DND-41 (cell line): ENCODE data around the gene SATB1.

ENCODE experiments used
- ATAC-seq: fragments of 200-7000 bp; cut with Tn5 transposase; 3 replicates; pipeline ENCODE4 v1.9.1; 2021; ENCODE audit warnings: low read depth; ENCODE audit not compliant: insufficient read depth
- DNase-seq: peaks from one replicate; pipeline ENCODE4 v3.0.0-alpha.2; 2020
- H2AFZ ChIP-seq: 2 replicates; pipeline ENCODE4 v1.6.0; 2012; ENCODE audit warnings: low read depth, low read length
- H3K27ac ChIP-seq: 2 replicates; pipeline ENCODE4 v1.5.1; 2012; ENCODE audit warnings: low read length, inconsistent platforms
- H3K27me3 ChIP-seq: fragments of 200-600 bp; sonication (generic); 2 replicates; pipeline ENCODE4 v1.6.0; 2012; ENCODE audit warnings: low read length, mild to moderate bottlenecking, inconsistent platforms; ENCODE audit not compliant: insufficient read depth, poor library complexity
- H3K36me3 ChIP-seq: 2 replicates; pipeline ENCODE4 v1.5.1; 2012; ENCODE audit warnings: low read length, inconsistent platforms; ENCODE audit not compliant: insufficient read depth
- H3K4me1 ChIP-seq: 2 replicates; pipeline ENCODE4 v1.5.1; 2012; ENCODE audit warnings: mild to moderate bottlenecking, low read length; ENCODE audit not compliant: insufficient read depth
- H3K4me2 ChIP-seq: 2 replicates; pipeline ENCODE4 v1.6.0; 2012; ENCODE audit warnings: mild to moderate bottlenecking, moderate library complexity, low read length, inconsistent platforms; ENCODE audit not compliant: insufficient read depth
- H3K4me3 ChIP-seq, 2 experiments: fragments of 200-600 bp in 1 of 2; shearing (Covaris generic) in 1 of 2; 2 replicates each; pipeline ENCODE4 v1.5.1; 2012 to 2016; ENCODE audit warnings: inconsistent platforms in 2 of 2, low read length in 2 of 2, mild to moderate bottlenecking in 2 of 2, low read depth in 1 of 2, moderate library complexity in 1 of 2
- H3K79me2 ChIP-seq: 2 replicates; pipeline ENCODE4 v1.6.0; 2012; ENCODE audit warnings: low read length, inconsistent platforms; ENCODE audit not compliant: insufficient read depth
- H3K9ac ChIP-seq: 2 replicates; pipeline ENCODE4 v1.6.0; 2012; ENCODE audit warnings: low read depth, mild to moderate bottlenecking, inconsistent platforms, low read length, moderate library complexity
- H3K9me3 ChIP-seq: 2 replicates; pipeline ENCODE4 v1.5.1; 2012; ENCODE audit warnings: low read length, moderate library complexity, mild to moderate bottlenecking, inconsistent platforms; ENCODE audit not compliant: insufficient read depth, severe bottlenecking
- H4K20me1 ChIP-seq: 2 replicates; pipeline ENCODE4 v1.6.0; 2012; ENCODE audit warnings: low read length; ENCODE audit not compliant: insufficient read depth
- CTCF ChIP-seq: IDR thresholded peaks from 2 replicates; pipeline ENCODE4 v1.5.1; 2012; ENCODE audit warnings: borderline replicate concordance, low read length, moderate library complexity, mild to moderate bottlenecking; ENCODE audit not compliant: poor library complexity, severe bottlenecking; ENCODE audit errors: extremely low read depth
- EZH2 ChIP-seq: IDR thresholded peaks from 3 replicates; pipeline ENCODE4 v1.6.1; 2012; ENCODE audit warnings: borderline replicate concordance, low read depth, mild to moderate bottlenecking, moderate library complexity, low read length, inconsistent platforms; ENCODE audit not compliant: severe bottlenecking

SATB1 gene

GRCh38 chr3:18431266-18431665, 6.1 kb upstream of the SATB1 start:
- Histone ChIP-seq H3K36me3 (no peaks in the 10 kb centered on the region), H3K79me2 (peaks cover 60% of the 10 kb centered on the region), H3K9ac (no peak overlapping the region), H3K4me1 (peaks cover 24% of the 10 kb centered on the region), H4K20me1 (no peaks in the 10 kb centered on the region; the same call in 1 of the 2 replicates), H3K4me3 (no peak overlapping the region), H3K4me2 (no peak overlapping the region), H3K27ac (no peak overlapping the region), H3K9me3 (no peaks in the 10 kb centered on the region), H2AFZ (no peak overlapping the region), H3K27me3 (no peaks in the 10 kb centered on the region)
- TF ChIP-seq EZH2, result no peak
- DNase-seq, result no peak
- ATAC-seq, result no peak

- ATAC-seq (no peak), DNase-seq (no peak)
- Histone ChIP-seq H3K79me2 (peaks cover 51% of the 10 kb centered on the region), H3K4me1 (peaks cover 24% of the 10 kb centered on the region), H3K36me3 (no peaks in the 10 kb centered on the region; the same call in 1 of the 2 replicates), H3K9ac (no peak overlapping the region), H3K27me3 (no peaks in the 10 kb centered on the region), H4K20me1 (no peaks in the 10 kb centered on the region; the same call in 1 of the 2 replicates), H3K4me2 (no peak overlapping the region), H3K9me3 (no peaks in the 10 kb centered on the region), H3K4me3 (no peak overlapping the region), H2AFZ (no peak overlapping the region), H3K27ac (no peak overlapping the region)
- TF ChIP-seq CTCF, result no peak
- TF ChIP-seq EZH2, result no peak
These were observed 4.0 kb upstream of the SATB1 start for GRCh38 chr3:18428991-18429745.

DNA sequence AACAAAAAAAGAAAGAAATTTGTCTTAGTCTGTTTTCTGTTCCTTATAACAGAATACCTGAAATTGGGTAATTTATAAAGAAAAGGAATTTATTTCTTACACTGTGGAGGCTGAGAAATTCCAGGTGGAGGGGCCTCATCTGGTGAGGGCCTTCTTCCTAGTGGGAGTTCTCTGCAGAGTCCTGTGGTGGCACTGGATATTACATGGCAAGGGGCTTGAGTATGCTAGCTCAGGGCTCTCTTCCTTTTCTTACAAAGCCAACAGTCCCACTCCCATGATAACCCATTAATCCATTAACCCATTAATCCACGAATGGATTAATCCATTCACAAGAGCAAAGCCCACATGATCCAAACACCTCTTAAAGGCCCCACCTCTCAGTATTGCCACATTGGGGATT, 2.9 kb upstream of the SATB1 start:
- Histone ChIP-seq H3K27me3 (no peaks in the 10 kb centered on the region), H3K4me3 (no peak overlapping the region), H3K4me1 (peaks cover 29% of the 10 kb centered on the region), H3K9me3 (no peaks in the 10 kb centered on the region), H3K79me2 (peaks cover 56% of the 10 kb centered on the region), H4K20me1 (no peaks in the 10 kb centered on the region; the same call in 1 of the 2 replicates), H3K27ac (no peak overlapping the region), H3K36me3 (no peaks in the 10 kb centered on the region; the same call in 1 of the 2 replicates), H3K4me2 (no peak overlapping the region), H2AFZ (no peak overlapping the region), H3K9ac (no peak overlapping the region)
- no peak for DNase-seq
- no peak for ATAC-seq
- TF ChIP-seq EZH2 (no peak), CTCF (no peak)

GRCh38 chr3:18426597-18427193, 1.6 kb upstream of the SATB1 start:
- Histone ChIP-seq H3K27ac (peak overlapping the region; percentile 83), H3K9ac (no peak overlapping the region), H3K79me2 (peaks cover 56% of the 10 kb centered on the region), H3K9me3 (no peaks in the 10 kb centered on the region), H3K4me1 (peaks cover 42% of the 10 kb centered on the region), H3K4me2 (no peak overlapping the region), H4K20me1 (0 out of 2 replicates have a peak, but pooled peaks cover 2% of the 10 kb centered on the region), H3K27me3 (no peaks in the 10 kb centered on the region), H3K36me3 (no peaks in the 10 kb centered on the region; the same call in 1 of the 2 replicates), H3K4me3 (no peak overlapping the region), H2AFZ (no peak overlapping the region)
- no peak for ATAC-seq
- no peak for TF ChIP-seq CTCF
- TF ChIP-seq EZH2, result no peak
- no peak for DNase-seq
